MCF 10A (cell line): ENCODE data around the gene EBP. TPM values are rescaled to one million over a fixed set of nuclear protein-coding genes. Genes with fewer than 3 reads are reported as not detected.

Experiments
- Bru-seq: library from RNA; stranded (reverse); fragments of 400-500 nt; gene quantifications from one replicate; lab custom pipeline; 2021; lab: Mats Ljungman, UMichigan
- BruChase-seq, 2 experiments: library from RNA; stranded (reverse); fragments of 400-500 nt; gene quantifications; one replicate each; lab custom pipeline; 2021; lab: Mats Ljungman, UMichigan
- BruUV-seq: library from RNA; stranded (reverse); fragments of 400-500 nt; replicated peaks from 2 replicates; lab custom pipeline; 2021; lab: Mats Ljungman, UMichigan
- CTCF ChIA-PET: fragments of 300-600 bp; sonication (Branson Sonifier 250); formaldehyde crosslinking; extraction: SDS; loops from one replicate; lab custom pipeline; 2021; ENCODE audit warnings: antibody characterized with exemption, inconsistent platforms; lab: Yijun Ruan, JAX
- POLR2A ChIA-PET: fragments of 300-600, 350-650 bp; sonication (Branson Sonifier 250); formaldehyde crosslinking; extraction: SDS; loops from one replicate; lab custom pipeline; 2020; ENCODE audit warnings: antibody characterized with exemption, inconsistent platforms; lab: Yijun Ruan, JAX
- DNase-seq: peaks from one replicate; pipeline ENCODE4 v3.0.0-alpha.2; 2018; ENCODE audit not compliant: unreplicated experiment
- H3K27ac Mint-ChIP-seq: one replicate; pipeline ENCODE4 v1.8.0; 2022; ENCODE audit warnings: mild to moderate bottlenecking, low read depth, mixed read lengths; ENCODE audit not compliant: unreplicated experiment
- H3K27me3 Mint-ChIP-seq: one replicate; pipeline ENCODE4 v1.8.0; 2022; ENCODE audit warnings: mixed read lengths; ENCODE audit not compliant: insufficient read depth, unreplicated experiment
- H3K36me3 Mint-ChIP-seq: one replicate; pipeline ENCODE4 v1.8.0; 2022; ENCODE audit warnings: mild to moderate bottlenecking, moderate library complexity, mixed read lengths; ENCODE audit not compliant: insufficient read depth, unreplicated experiment
- H3K4me1 Mint-ChIP-seq: one replicate; pipeline ENCODE4 v1.8.0; 2022; ENCODE audit warnings: mixed read lengths; ENCODE audit not compliant: insufficient read depth, unreplicated experiment
- H3K4me3 Mint-ChIP-seq: one replicate; pipeline ENCODE4 v1.8.0; 2022; ENCODE audit warnings: mild to moderate bottlenecking, moderate library complexity, mixed read lengths; ENCODE audit not compliant: unreplicated experiment
- H3K9me3 Mint-ChIP-seq: one replicate; pipeline ENCODE4 v1.8.0; 2022; ENCODE audit warnings: mixed read lengths; ENCODE audit not compliant: unreplicated experiment
- intact Hi-C: fragments of 100-400 bp; cut with micrococcal nuclease; formaldehyde crosslinking; loops from 2 replicates; pipeline ENCODE4 v1.14.1; 2022
- long read RNA-seq: library from polyadenylated mRNA; stranded (forward); transcript quantifications from one replicate; pipeline ENCODE4 v2.0.0, GENCODE V29; 2022
- total RNA-seq: library from RNA; stranded (reverse); gene quantifications from 2 replicates; pipeline ENCODE4 v1.2.3, GENCODE V29; 2022
- TF ChIP-seq, protein P1 (sequence below): fragments of 200-600 bp; IDR thresholded peaks from one replicate; pipeline ENCODE4 v1.8.0; 2022; ENCODE audit warnings: antibody characterized with exemption, mild to moderate bottlenecking; ENCODE audit not compliant: unreplicated experiment

The EBP gene
- total RNA-seq (66.9 and 102 TPM in 2 replicates), Bru-seq, nascent RNA (percentile 65 among the genes with signal in this experiment), BruChase-seq, experiment 1, labeled RNA remaining after a 6-hour chase (percentile 86 among the genes with signal in this experiment), BruChase-seq, experiment 2, labeled RNA remaining after a 2-hour chase (percentile 72 among the genes with signal in this experiment)
- long read RNA-seq, transcript EBP-206 (5 exons, 796 nt), result minor isoform, 14 of 227 reads
- long read RNA-seq, transcript EBP-201 (5 exons, 904 nt), result minor isoform, 12 of 227 reads
- long read RNA-seq, transcript EBP-205 (5 exons, 1,775 nt), result major isoform, 95 of 227 reads
- long read RNA-seq, partial matches to known transcripts, result 1 of 227 reads
- long read RNA-seq, other reads (novel, unspliced or antisense), result 105 of 227 reads

DNA sequence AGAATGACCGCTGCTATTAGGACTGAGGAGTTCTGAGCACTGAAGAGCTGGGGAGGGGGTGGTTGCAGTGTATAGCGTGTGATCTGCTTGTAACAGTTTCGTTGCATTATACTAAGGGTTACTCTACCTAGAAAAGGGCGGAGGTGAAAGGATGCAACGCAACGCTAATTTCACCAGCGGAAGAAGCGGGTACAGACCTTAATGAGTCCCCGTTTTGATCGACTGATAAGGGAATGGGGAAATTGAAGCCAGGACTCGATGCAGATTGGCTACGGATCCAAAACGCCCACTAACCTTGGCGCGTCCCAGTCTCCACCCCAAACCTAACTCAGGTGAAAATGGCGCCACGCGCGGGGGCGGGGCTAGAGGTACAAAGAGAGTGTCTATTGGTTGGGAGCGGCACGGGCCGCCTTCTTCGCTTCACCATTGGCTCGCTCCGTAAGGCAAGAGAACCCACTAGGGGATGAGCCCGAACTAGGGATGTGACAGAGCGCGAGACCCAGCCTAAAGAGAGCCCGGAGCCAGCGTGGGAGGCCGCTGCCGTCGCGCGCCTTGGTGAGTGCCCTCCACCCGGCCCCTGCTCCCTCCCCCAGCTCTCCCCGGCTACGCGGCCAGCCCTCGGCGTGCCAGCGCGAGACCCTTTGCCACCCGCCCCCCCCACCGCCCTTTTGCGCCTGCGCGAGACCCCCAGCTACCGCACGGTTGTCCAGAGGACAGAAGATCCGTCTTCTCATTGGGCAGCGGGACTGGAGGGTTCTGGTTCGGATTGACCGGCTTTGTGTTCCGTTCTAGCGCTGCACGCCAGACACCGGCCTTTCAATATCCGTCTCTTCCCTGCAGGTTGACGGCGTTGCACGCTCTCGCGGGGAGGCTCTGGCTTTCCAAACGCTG is at the start of gene EBP:
Gene EBP (plus strand): TSS at position 456 of the 891 bp plus-strand sequence. CDS start 1,964 bp downstream, outside the sequence.
- TF ChIP-seq, protein P1, sequence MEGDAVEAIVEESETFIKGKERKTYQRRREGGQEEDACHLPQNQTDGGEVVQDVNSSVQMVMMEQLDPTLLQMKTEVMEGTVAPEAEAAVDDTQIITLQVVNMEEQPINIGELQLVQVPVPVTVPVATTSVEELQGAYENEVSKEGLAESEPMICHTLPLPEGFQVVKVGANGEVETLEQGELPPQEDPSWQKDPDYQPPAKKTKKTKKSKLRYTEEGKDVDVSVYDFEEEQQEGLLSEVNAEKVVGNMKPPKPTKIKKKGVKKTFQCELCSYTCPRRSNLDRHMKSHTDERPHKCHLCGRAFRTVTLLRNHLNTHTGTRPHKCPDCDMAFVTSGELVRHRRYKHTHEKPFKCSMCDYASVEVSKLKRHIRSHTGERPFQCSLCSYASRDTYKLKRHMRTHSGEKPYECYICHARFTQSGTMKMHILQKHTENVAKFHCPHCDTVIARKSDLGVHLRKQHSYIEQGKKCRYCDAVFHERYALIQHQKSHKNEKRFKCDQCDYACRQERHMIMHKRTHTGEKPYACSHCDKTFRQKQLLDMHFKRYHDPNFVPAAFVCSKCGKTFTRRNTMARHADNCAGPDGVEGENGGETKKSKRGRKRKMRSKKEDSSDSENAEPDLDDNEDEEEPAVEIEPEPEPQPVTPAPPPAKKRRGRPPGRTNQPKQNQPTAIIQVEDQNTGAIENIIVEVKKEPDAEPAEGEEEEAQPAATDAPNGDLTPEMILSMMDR, result no peak
- Mint-ChIP-seq H3K9me3 (peaks cover 1% of the 10 kb centered on the region), H3K27ac (peak within 1 kb of the TSS; percentile 57), H3K36me3 (peaks cover 11% of the 10 kb centered on the region), H3K4me3 (peak within 1 kb of the TSS; percentile 77), H3K27me3 (no peaks in the 10 kb centered on the region), H3K4me1 (no peaks in the 10 kb centered on the region)
- ChIA-PET CTCF (interaction anchor here (0.6 kb wide), 2 partner anchors 47 to 246 kb away, joined by 3 read pairs; no protein-coding TSS in a partner anchor), POLR2A (interaction anchor here (0.7 to 2.2 kb wide), 8 partner anchors 10 to 601 kb away, joined by 3 to 15 read pairs (median 7); partner anchors contain the start of genes FTSJ1, PORCN, RBM3 and TBC1D25)
- no TSS peak for BruUV-seq
- intact Hi-C loops, result no loop called here
- peak; percentile 95 for DNase-seq

DNA sequence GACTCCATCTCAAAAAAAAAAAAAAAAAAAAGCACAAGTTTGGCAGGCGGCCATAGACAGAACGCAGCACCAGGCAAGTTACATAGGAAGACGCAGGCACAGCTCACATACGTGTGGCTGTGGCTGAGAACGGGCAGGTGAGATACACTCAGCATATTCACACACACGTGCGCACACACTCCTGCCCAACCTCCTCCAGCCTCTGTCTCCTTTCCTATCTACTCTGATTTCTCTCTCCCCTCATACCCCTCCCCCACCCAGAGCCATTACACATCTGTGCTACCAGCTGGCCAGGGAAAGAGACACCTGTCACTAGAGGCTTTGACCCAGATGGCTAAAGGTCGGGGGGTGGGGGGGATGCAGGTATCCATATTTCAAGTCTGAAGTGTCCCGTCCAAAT is 49.4 kb upstream of the EBP start:
- no TSS peak for BruUV-seq
- Mint-ChIP-seq H3K27me3 (no peaks in the 10 kb centered on the region), H3K4me3 (no peak overlapping the region), H3K27ac (no peak overlapping the region), H3K4me1 (peaks cover 10% of the 10 kb centered on the region), H3K9me3 (peaks cover 8% of the 10 kb centered on the region), H3K36me3 (peaks cover 8% of the 10 kb centered on the region)
- intact Hi-C loops, result no loop called here
- no peak for DNase-seq
- TF ChIP-seq, protein P1, result no peak
- POLR2A ChIA-PET, result no interaction called here
- CTCF ChIA-PET, result no interaction called here

DNA sequence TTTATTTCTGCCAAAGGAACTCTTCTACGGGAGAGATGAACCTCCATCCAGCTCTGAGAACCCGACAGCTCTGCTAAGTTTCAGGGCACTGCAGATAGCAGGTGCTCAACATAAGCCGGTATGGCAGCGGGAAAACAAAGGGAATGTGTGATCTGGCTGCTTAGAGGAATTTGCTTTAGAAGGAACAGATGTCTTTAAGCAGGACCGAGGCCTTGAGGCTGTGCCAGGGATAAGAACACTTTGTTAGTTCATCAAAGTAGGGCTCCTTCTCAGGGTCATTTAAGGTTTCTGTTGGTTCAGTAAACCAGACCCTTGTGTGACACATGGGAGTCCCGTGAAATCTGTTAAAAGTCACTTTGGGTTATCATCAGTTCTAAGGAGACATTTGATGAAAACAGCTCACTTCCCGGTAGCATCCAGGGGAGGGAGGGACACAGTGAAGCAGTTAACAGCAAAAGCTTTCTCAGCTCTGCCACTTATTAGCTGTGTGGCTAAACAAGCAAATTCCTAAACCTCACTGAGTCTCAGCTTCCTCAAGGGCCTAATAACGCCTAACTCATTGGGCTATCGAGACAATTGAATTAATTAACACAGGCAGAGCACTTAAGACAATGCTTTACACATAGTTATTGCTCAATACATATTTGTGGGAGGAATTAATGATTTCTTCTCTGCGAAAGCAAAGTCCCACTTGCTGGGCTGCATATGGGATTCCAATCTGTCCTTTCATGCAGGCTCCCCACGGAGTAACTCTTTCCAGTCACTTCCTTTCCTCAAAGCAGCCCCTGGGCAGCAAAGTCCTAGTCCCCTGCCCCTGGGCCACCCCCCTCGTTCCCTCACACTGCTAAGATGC is 48.5 kb upstream of the EBP start:
- Mint-ChIP-seq H3K36me3 (peaks cover 14% of the 10 kb centered on the region), H3K27ac (no peak overlapping the region), H3K4me1 (peaks cover 17% of the 10 kb centered on the region), H3K4me3 (no peak overlapping the region), H3K27me3 (no peaks in the 10 kb centered on the region), H3K9me3 (peaks cover 2% of the 10 kb centered on the region)
- POLR2A ChIA-PET, result interaction anchor here (0.8 to 1.1 kb wide), 2 partner anchors 11 to 17 kb away, joined by 4 read pairs; no protein-coding TSS in a partner anchor
- CTCF ChIA-PET, result interaction anchor here (0.8 to 2.1 kb wide), 6 partner anchors 9 to 88 kb away, joined by 3 to 8 read pairs (median 5); no protein-coding TSS in a partner anchor
- BruUV-seq, result no TSS peak
- TF ChIP-seq, protein P1, result no peak
- DNase-seq, result no peak
- intact Hi-C loops, result no loop called here
